Measurements from ENCODE around the gene FAM221B.

Gene FAM221B

GRCh38 chr9:35820076-35820475 is 8.5 kb downstream of the FAM221B start:
- H3K27me3 ChIP-seq (ENCODE audit: insufficient read depth, poor library complexity, severe bottlenecking): no peaks in the 10 kb centered on the region
- TF ChIP-seq, protein P1, sequence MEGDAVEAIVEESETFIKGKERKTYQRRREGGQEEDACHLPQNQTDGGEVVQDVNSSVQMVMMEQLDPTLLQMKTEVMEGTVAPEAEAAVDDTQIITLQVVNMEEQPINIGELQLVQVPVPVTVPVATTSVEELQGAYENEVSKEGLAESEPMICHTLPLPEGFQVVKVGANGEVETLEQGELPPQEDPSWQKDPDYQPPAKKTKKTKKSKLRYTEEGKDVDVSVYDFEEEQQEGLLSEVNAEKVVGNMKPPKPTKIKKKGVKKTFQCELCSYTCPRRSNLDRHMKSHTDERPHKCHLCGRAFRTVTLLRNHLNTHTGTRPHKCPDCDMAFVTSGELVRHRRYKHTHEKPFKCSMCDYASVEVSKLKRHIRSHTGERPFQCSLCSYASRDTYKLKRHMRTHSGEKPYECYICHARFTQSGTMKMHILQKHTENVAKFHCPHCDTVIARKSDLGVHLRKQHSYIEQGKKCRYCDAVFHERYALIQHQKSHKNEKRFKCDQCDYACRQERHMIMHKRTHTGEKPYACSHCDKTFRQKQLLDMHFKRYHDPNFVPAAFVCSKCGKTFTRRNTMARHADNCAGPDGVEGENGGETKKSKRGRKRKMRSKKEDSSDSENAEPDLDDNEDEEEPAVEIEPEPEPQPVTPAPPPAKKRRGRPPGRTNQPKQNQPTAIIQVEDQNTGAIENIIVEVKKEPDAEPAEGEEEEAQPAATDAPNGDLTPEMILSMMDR (IDR thresholded peaks at IDR 0.05; ENCODE audit: poor library complexity, severe bottlenecking): no peak
- no peaks in the 10 kb centered on the region for H3K9me3 ChIP-seq (ENCODE audit: severe bottlenecking)
- H3K4me1 ChIP-seq (ENCODE audit: insufficient read depth, poor library complexity, severe bottlenecking): no peaks in the 10 kb centered on the region
- no peak overlapping the region for H3K27ac ChIP-seq (ENCODE audit: poor library complexity, severe bottlenecking)
- no peak overlapping the region for H3K4me3 ChIP-seq (ENCODE audit: severe bottlenecking)
- H3K36me3 ChIP-seq (ENCODE audit: low read depth): no peaks in the 10 kb centered on the region
- no peak for DNase-seq (ENCODE audit: low spot score)
- ATAC-seq (ENCODE audit: low read depth): no peak

DNA sequence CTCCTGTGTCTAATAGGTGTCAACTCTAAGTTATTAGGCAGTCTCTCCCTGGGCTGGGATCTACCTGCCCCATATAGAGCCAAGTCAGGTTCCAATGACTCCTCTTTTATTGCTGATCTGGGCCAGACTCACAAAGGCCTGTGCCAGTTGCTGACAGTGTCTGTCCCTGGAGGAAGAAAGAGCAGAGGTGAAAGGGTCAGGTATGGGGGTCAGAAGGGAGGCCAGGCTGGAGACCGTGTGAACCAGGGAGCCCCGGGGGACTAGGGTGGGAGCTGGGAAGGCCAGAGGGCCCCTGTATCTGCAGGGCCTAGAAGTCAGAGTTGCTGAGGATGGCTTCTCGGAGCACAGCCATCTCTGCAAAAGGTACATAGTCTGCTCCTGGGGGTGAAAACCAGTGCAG is 10.2 kb downstream of the FAM221B start:
- ATAC-seq (ENCODE audit: low read depth) (no peak), DNase-seq (ENCODE audit: low spot score) (no peak)
- H3K27me3 ChIP-seq (ENCODE audit: insufficient read depth, poor library complexity, severe bottlenecking): no peaks in the 10 kb centered on the region
- no peaks in the 10 kb centered on the region for H3K9me3 ChIP-seq (ENCODE audit: severe bottlenecking)
- H3K27ac ChIP-seq (ENCODE audit: poor library complexity, severe bottlenecking): no peak overlapping the region
- no peak overlapping the region for H3K4me3 ChIP-seq (ENCODE audit: severe bottlenecking)
- no peaks in the 10 kb centered on the region for H3K36me3 ChIP-seq (ENCODE audit: low read depth)
- no peaks in the 10 kb centered on the region for H3K4me1 ChIP-seq (ENCODE audit: insufficient read depth, poor library complexity, severe bottlenecking)
- TF ChIP-seq, protein P1 (IDR thresholded peaks at IDR 0.05; ENCODE audit: poor library complexity, severe bottlenecking): no peak

DNA sequence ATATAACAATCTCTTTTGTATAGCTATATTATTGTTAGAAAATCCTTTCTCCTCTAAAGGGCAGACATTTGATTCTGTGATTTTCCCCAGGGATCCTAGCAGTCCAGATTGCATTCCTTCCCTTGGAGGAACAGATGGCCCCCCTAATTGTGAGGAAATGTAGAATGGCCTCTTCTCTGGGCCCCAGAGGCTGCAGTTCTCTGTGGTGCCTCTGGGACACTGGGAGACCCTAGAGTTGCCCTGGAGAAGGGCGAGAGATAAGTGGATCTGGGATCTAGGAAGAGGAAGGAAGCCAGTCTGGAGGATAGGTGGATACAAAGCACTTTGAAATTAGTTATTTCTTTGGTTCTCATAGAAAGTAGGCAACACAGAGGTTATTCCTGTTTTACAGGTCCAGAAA is 11.8 kb downstream of the FAM221B start:
- ATAC-seq (ENCODE audit: low read depth) (no peak), DNase-seq (ENCODE audit: low spot score) (no peak)
- no peaks in the 10 kb centered on the region for H3K4me1 ChIP-seq (ENCODE audit: insufficient read depth, poor library complexity, severe bottlenecking)
- no peaks in the 10 kb centered on the region; the same call in 1 of the 2 replicates for H3K36me3 ChIP-seq (ENCODE audit: low read depth)
- TF ChIP-seq, protein P1 (IDR thresholded peaks at IDR 0.05; ENCODE audit: poor library complexity, severe bottlenecking): no peak
- no peaks in the 10 kb centered on the region for H3K9me3 ChIP-seq (ENCODE audit: severe bottlenecking)
- H3K27me3 ChIP-seq (ENCODE audit: insufficient read depth, poor library complexity, severe bottlenecking): no peaks in the 10 kb centered on the region
- no peak overlapping the region for H3K27ac ChIP-seq (ENCODE audit: poor library complexity, severe bottlenecking)
- H3K4me3 ChIP-seq (ENCODE audit: severe bottlenecking): no peak overlapping the region

DNA sequence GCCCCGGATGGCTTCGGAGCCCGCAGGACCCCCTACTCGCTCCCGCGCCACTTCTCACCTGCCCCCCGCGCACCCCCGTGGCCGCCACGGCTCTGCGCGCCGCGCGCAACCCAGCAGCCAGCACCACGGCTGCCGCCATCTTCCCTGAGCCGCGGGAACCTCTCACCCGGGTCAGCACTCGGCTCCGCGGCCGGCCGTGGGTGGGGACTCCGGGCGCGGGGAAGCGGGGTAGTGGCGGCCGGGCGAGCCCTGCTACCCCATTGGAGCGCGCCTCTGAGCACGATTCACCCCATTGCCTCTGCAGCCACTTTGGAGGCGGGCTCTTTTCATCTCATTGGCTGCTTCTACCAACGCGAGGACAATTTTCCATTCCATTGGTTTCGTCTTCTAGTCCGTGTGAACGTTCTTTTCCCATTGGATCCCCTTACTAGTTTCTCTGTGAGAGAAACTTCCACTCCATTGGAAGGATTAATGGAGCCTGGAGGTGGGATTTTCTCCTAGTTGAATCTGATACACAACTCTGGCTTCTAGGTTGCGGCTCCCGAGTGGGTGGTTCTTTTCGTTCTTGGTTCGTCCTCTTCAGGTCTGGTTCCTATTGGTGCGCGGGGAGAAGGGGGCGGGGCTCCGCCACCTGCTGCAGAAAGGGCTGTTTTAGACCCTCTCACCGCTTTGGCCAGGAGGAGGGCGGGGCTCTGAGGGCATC is 13.5 kb downstream of the FAM221B start, which contains the start of gene HINT2:
TSS of gene HINT2 (minus strand) at position 202 of the 703 bp plus-strand sequence. CDS start at position 139, 63 bp downstream.
- TF ChIP-seq, protein P1 (IDR thresholded peaks at IDR 0.05; ENCODE audit: poor library complexity, severe bottlenecking): peak; percentile 14
- Histone ChIP-seq H3K27me3 (ENCODE audit: insufficient read depth, poor library complexity, severe bottlenecking) (no peaks in the 10 kb centered on the region), H3K27ac (ENCODE audit: poor library complexity, severe bottlenecking) (peak within 1 kb of the TSS; percentile 81), H3K9me3 (ENCODE audit: severe bottlenecking) (no peaks in the 10 kb centered on the region), H3K36me3 (ENCODE audit: low read depth) (no peaks in the 10 kb centered on the region; the same call in 1 of the 2 replicates), H3K4me1 (ENCODE audit: insufficient read depth, poor library complexity, severe bottlenecking) (no peaks in the 10 kb centered on the region), H3K4me3 (ENCODE audit: severe bottlenecking) (peak within 1 kb of the TSS; percentile 82)
- ATAC-seq (ENCODE audit: low read depth) (peak; percentile 90), DNase-seq (ENCODE audit: low spot score) (peak; percentile 97)

Data from RWPE2 (cell line).